Ectodermal cell (in vitro differentiated cells): ENCODE data around the gene AVPR1B.

Experiments used
- H3K27ac ChIP-seq: 2 replicates; pipeline ENCODE4 v1.7.0; 2013; ENCODE audit warnings: mild to moderate bottlenecking, low read depth, low read length; ENCODE audit not compliant: insufficient read depth, poor library complexity, severe bottlenecking
- H3K27me3 ChIP-seq: 2 replicates; pipeline ENCODE4 v1.7.0; 2013; ENCODE audit warnings: mild to moderate bottlenecking, low read length; ENCODE audit not compliant: insufficient read depth, control insufficient read depth, poor library complexity, severe bottlenecking
- H3K36me3 ChIP-seq: one replicate; pipeline ENCODE4 v1.7.0; 2013; ENCODE audit warnings: low read length; ENCODE audit not compliant: control insufficient read depth, insufficient read depth
- H3K4me1 ChIP-seq: one replicate; pipeline ENCODE4 v1.7.0; 2013; ENCODE audit warnings: low read length; ENCODE audit not compliant: control insufficient read depth, insufficient read depth
- H3K4me3 ChIP-seq: 2 replicates; pipeline ENCODE4 v1.7.0; 2013; ENCODE audit warnings: low read depth, low read length, control low read depth; ENCODE audit not compliant: insufficient read depth
- H3K9me3 ChIP-seq: 2 replicates; pipeline ENCODE4 v1.7.0; 2013; ENCODE audit warnings: mild to moderate bottlenecking, low read length, moderate library complexity; ENCODE audit not compliant: control insufficient read depth
- WGBS, 2 experiments: methylation state at CpG; one replicate each; pipeline ENCODE4 v1.1.7; 2013; ENCODE audit warnings: missing lambda C conversion rate in 2 of 2; 5-methylcytosine and 5-hydroxymethylcytosine counted together

AVPR1B gene

GRCh38 chr1:206128196-206128595 is 11.0 kb upstream of the AVPR1B start:
- Histone ChIP-seq H3K4me1 (no peaks in the 10 kb centered on the region), H3K27ac (no peak overlapping the region), H3K36me3 (no peaks in the 10 kb centered on the region), H3K27me3 (no peaks in the 10 kb centered on the region), H3K9me3 (no peaks in the 10 kb centered on the region), H3K4me3 (no peak overlapping the region)
- WGBS, 2 experiments = 86 to 90% methylated on average over 4 of the region's 4 CpGs

GRCh38 chr1:206127336-206127735 is 10.1 kb upstream of the AVPR1B start:
- WGBS, 2 experiments = 94 to 96% methylated on average over 9 of the region's 9 CpGs
- Histone ChIP-seq H3K9me3 (no peaks in the 10 kb centered on the region), H3K4me1 (no peaks in the 10 kb centered on the region), H3K4me3 (no peak overlapping the region), H3K27ac (no peak overlapping the region), H3K36me3 (no peaks in the 10 kb centered on the region), H3K27me3 (no peaks in the 10 kb centered on the region)

GRCh38 chr1:206125346-206125745 is 8.2 kb upstream of the AVPR1B start:
- H3K27ac ChIP-seq = no peak overlapping the region
- no peaks in the 10 kb centered on the region for H3K9me3 ChIP-seq
- H3K27me3 ChIP-seq = no peaks in the 10 kb centered on the region
- no peaks in the 10 kb centered on the region for H3K4me1 ChIP-seq
- no peak overlapping the region for H3K4me3 ChIP-seq
- 80% methylated on average over 1 of the region's 1 CpG; no CpG with 5 or more reads in 1 of the 2 experiments for WGBS, 2 experiments
- no peaks in the 10 kb centered on the region for H3K36me3 ChIP-seq

- Histone ChIP-seq H3K36me3 (no peaks in the 10 kb centered on the region), H3K27me3 (peaks cover 19% of the 10 kb centered on the region), H3K4me1 (no peaks in the 10 kb centered on the region), H3K27ac (no peak overlapping the region), H3K9me3 (no peaks in the 10 kb centered on the region), H3K4me3 (no peak overlapping the region)
Observed at GRCh38 chr1:206122686-206123085, 5.5 kb upstream of the AVPR1B start.

- H3K36me3 ChIP-seq = no peaks in the 10 kb centered on the region
- H3K27me3 ChIP-seq = peaks cover 33% of the 10 kb centered on the region
- H3K4me1 ChIP-seq = no peaks in the 10 kb centered on the region
- 100% methylated on average over 1 of the region's 1 CpG; no CpG with 5 or more reads in 1 of the 2 experiments for WGBS, 2 experiments
- H3K4me3 ChIP-seq = no peak overlapping the region
- H3K27ac ChIP-seq = no peak overlapping the region
- H3K9me3 ChIP-seq = no peaks in the 10 kb centered on the region
Observed at GRCh38 chr1:206121269-206121668, 4.1 kb upstream of the AVPR1B start.

- Histone ChIP-seq H3K27ac (no peak overlapping the region), H3K4me1 (no peaks in the 10 kb centered on the region), H3K27me3 (peaks cover 41% of the 10 kb centered on the region), H3K4me3 (no peak overlapping the region), H3K9me3 (no peaks in the 10 kb centered on the region), H3K36me3 (no peaks in the 10 kb centered on the region)
Observed at GRCh38 chr1:206120406-206120805, 3.2 kb upstream of the AVPR1B start.

GRCh38 chr1:206116873-206117150 is 376 bp downstream of the AVPR1B start:
- H3K27ac ChIP-seq = no peak overlapping the region

GRCh38 chr1:206116191-206116872 is 856 bp downstream of the AVPR1B start:
- 91 to 94% methylated on average over 25 of the region's 25 CpGs for WGBS, 2 experiments
- Histone ChIP-seq H3K36me3 (no peaks in the 10 kb centered on the region), H3K9me3 (no peaks in the 10 kb centered on the region), H3K27me3 (peaks cover 48% of the 10 kb centered on the region), H3K4me1 (no peaks in the 10 kb centered on the region), H3K4me3 (no peak overlapping the region), H3K27ac (no peak overlapping the region)

More at GRCh38 chr1:206116873-206117150, 376 bp downstream of the AVPR1B start:
- no peaks in the 10 kb centered on the region for H3K4me1 ChIP-seq
- 17 to 20% methylated on average over 5 of the region's 5 CpGs for WGBS, 2 experiments
- no peaks in the 10 kb centered on the region for H3K36me3 ChIP-seq
- H3K9me3 ChIP-seq = no peaks in the 10 kb centered on the region
- H3K27me3 ChIP-seq = peaks cover 48% of the 10 kb centered on the region
- H3K4me3 ChIP-seq = peak overlapping the region; percentile 41

GRCh38 chr1:206115791-206116190 is 1.4 kb downstream of the AVPR1B start:
- no peak overlapping the region for H3K4me3 ChIP-seq
- WGBS, 2 experiments = 93 to 95% methylated on average over 8 of the region's 8 CpGs
- no peaks in the 10 kb centered on the region for H3K4me1 ChIP-seq
- H3K27me3 ChIP-seq = peaks cover 48% of the 10 kb centered on the region
- no peaks in the 10 kb centered on the region for H3K36me3 ChIP-seq
- H3K27ac ChIP-seq = no peak overlapping the region
- no peaks in the 10 kb centered on the region for H3K9me3 ChIP-seq

GRCh38 chr1:206114692-206115640 is 2.2 kb downstream of the AVPR1B start:
- Histone ChIP-seq H3K27me3 (peaks cover 48% of the 10 kb centered on the region), H3K9me3 (no peaks in the 10 kb centered on the region), H3K36me3 (no peaks in the 10 kb centered on the region), H3K4me3 (no peak overlapping the region), H3K27ac (no peak overlapping the region), H3K4me1 (no peaks in the 10 kb centered on the region)
- WGBS, 2 experiments = 89 to 95% methylated on average over 6 of the region's 6 CpGs
